HCT116 (cell line): ENCODE data around the gene PWP1. TPM values are rescaled to one million over a fixed set of nuclear protein-coding genes. Genes with fewer than 3 reads are reported as not detected.

Source experiments
- ATAC-seq: fragments of 200-7000 bp; cut with Tn5 transposase; 2 replicates; pipeline ENCODE4 v1.9.1; 2020; ENCODE audit warnings: mild to moderate bottlenecking, moderate library complexity
- BruUV-seq: library from RNA; stranded (reverse); fragments of 400-500 nt; replicated peaks from 2 replicates; lab custom pipeline; 2021; lab: Mats Ljungman, UMichigan
- CTCF ChIA-PET: fragments of 300-600 bp; sonication (Branson Sonifier 250); formaldehyde crosslinking; loops from one replicate; lab custom pipeline; 2021; ENCODE audit warnings: antibody characterized with exemption; lab: Charles Lee
- POLR2A ChIA-PET: fragments of 300-600, 350-600 bp; sonication (Branson Sonifier 250); formaldehyde crosslinking; loops from one replicate; lab custom pipeline; 2021; ENCODE audit warnings: antibody characterized with exemption; lab: Charles Lee
- RAD21 ChIA-PET, 2 experiments: fragments of 300-600 bp; sonication (Branson Sonifier 250); formaldehyde crosslinking; loops; one replicate each; lab custom pipeline; 2023; ENCODE audit warnings: low total read pairs in 2 of 2; ENCODE audit not compliant: uncharacterized antibody in 2 of 2, unreplicated experiment in 2 of 2, low non-redundant PET in 1 of 2; lab: Charles Lee
- DNase-seq: peaks from one replicate; pipeline ENCODE4 v3.0.0-alpha.2; 2010; ENCODE audit warnings: low read depth, low spot score
- H2AFZ ChIP-seq: fragments of 200-600 bp; shearing (Covaris generic), sonication (generic); 2 replicates; pipeline ENCODE4 v1.6.1; 2017; ENCODE audit warnings: low read depth, mixed run types, mixed read lengths, antibody characterized with exemption, low read length; ENCODE audit not compliant: poor library complexity, severe bottlenecking
- H3K27ac ChIP-seq: 2 replicates; pipeline ENCODE4 v1.5.1; 2012; ENCODE audit warnings: low read depth, low read length
- H3K27me3 ChIP-seq: fragments of 200-600 bp; sonication (generic); 2 replicates; pipeline ENCODE4 v1.6.1; 2016; ENCODE audit warnings: mixed run types, low read length, mixed read lengths; ENCODE audit not compliant: insufficient read depth
- H3K36me3 ChIP-seq, 2 experiments: fragments of 200-500 bp in 1 of 2; fragments of 200-600 bp in 1 of 2; sonication (Bioruptor generic) in 1 of 2; sonication (generic) in 1 of 2; 2 replicates each; pipeline versions ENCODE4 v1.5.1 to v1.6.1; 2014 to 2016; ENCODE audit warnings: low read length in 2 of 2, inconsistent platforms in 1 of 2, mixed read lengths in 1 of 2, mixed run types in 1 of 2; ENCODE audit not compliant: insufficient read depth in 2 of 2, control insufficient read depth in 1 of 2
- H3K4me1 ChIP-seq, 2 experiments: fragments of 200-600 bp in 1 of 2; sonication (generic) in 1 of 2; 2 replicates each; pipeline versions ENCODE4 v1.5.1 to v1.6.1; 2012 to 2017; ENCODE audit warnings: low read length in 2 of 2, inconsistent platforms in 1 of 2, mild to moderate bottlenecking in 1 of 2, mixed read lengths in 1 of 2, mixed run types in 1 of 2, moderate library complexity in 1 of 2; ENCODE audit not compliant: insufficient read depth in 2 of 2, control insufficient read depth in 1 of 2
- H3K4me2 ChIP-seq: fragments of 200-600 bp; sonication (generic); 2 replicates; pipeline ENCODE4 v1.6.1; 2017; ENCODE audit warnings: mixed run types, low read length, mixed read lengths
- H3K4me3 ChIP-seq, 2 experiments: fragments of 200-600 bp in 1 of 2; sonication (generic) in 1 of 2; replicated peaks in 1 of 2; 2 replicates each; pipeline ENCODE4 v1.5.1; 2011 to 2016; ENCODE audit warnings: low read length in 2 of 2, control low read depth in 1 of 2, low read depth in 1 of 2, mild to moderate bottlenecking in 1 of 2, mixed read lengths in 1 of 2, mixed run types in 1 of 2
- H3K79me2 ChIP-seq: fragments of 200-600 bp; sonication (generic); 2 replicates; pipeline ENCODE4 v1.6.1; 2017; ENCODE audit warnings: mild to moderate bottlenecking, mixed run types, low read length, moderate library complexity, mixed read lengths; ENCODE audit not compliant: insufficient read depth
- H3K9ac ChIP-seq: fragments of 200-600 bp; sonication (generic); 2 replicates; pipeline ENCODE4 v1.6.1; 2016; ENCODE audit warnings: low read length, mixed read lengths
- H3K9me2 ChIP-seq: fragments of 200-600 bp; sonication (generic), shearing (Covaris generic); 2 replicates; pipeline ENCODE4 v1.6.1; 2017; ENCODE audit warnings: mixed run types, mild to moderate bottlenecking, moderate library complexity; ENCODE audit not compliant: insufficient read depth
- H3K9me3 ChIP-seq, 2 experiments: fragments of 200-500 bp in 1 of 2; fragments of 200-600 bp in 1 of 2; sonication (Bioruptor generic) in 1 of 2; sonication (generic) in 1 of 2; 2 replicates each; pipeline ENCODE4 v1.6.1; 2014 to 2017; ENCODE audit warnings: low read length in 2 of 2, mixed read lengths in 2 of 2, inconsistent platforms in 1 of 2, low read depth in 1 of 2, mild to moderate bottlenecking in 1 of 2, mixed run types in 1 of 2, moderate library complexity in 1 of 2; ENCODE audit not compliant: control insufficient read depth in 1 of 2, insufficient read depth in 1 of 2
- H4K20me1 ChIP-seq: fragments of 200-600 bp; sonication (generic), shearing (Covaris generic); 2 replicates; pipeline ENCODE4 v1.6.1; 2017; ENCODE audit warnings: mixed run types, mild to moderate bottlenecking, moderate library complexity; ENCODE audit not compliant: insufficient read depth
- ATF3 ChIP-seq: IDR thresholded peaks from 2 replicates; pipeline ENCODE4 v1.6.1; 2012
- CBX3 ChIP-seq: IDR thresholded peaks from 2 replicates; pipeline ENCODE4 v1.6.1; 2012; ENCODE audit warnings: low read depth
- ELF1 ChIP-seq: IDR thresholded peaks from 2 replicates; pipeline ENCODE4 v1.6.1; 2012; ENCODE audit warnings: low read depth, borderline replicate concordance
- EZH2 ChIP-seq: fragments of 200-600 bp; sonication (generic); IDR thresholded peaks from 2 replicates; pipeline ENCODE4 v1.6.1; 2017; ENCODE audit warnings: antibody characterized with exemption, mixed run types
- EZH2phosphoT487 ChIP-seq: fragments of 200-600 bp; IDR thresholded peaks from 2 replicates; pipeline ENCODE4 v1.6.1; 2018; ENCODE audit warnings: antibody characterized with exemption, borderline replicate concordance
- FOSL1 ChIP-seq: IDR thresholded peaks from 2 replicates; pipeline ENCODE4 v1.6.1; 2012; ENCODE audit warnings: low read depth
- MAX ChIP-seq: IDR thresholded peaks from 2 replicates; pipeline ENCODE4 v1.6.1; 2012
- POLR2A ChIP-seq: IDR thresholded peaks from 2 replicates; pipeline ENCODE4 v1.7.0; 2011; ENCODE audit warnings: borderline replicate concordance; ENCODE audit not compliant: insufficient read depth, insufficient read length; ENCODE audit errors: extremely low read depth
- RAD21 ChIP-seq: IDR thresholded peaks from 2 replicates; pipeline ENCODE4 v1.6.1; 2012; ENCODE audit warnings: low read depth, mild to moderate bottlenecking
- REST ChIP-seq: IDR thresholded peaks from 2 replicates; pipeline ENCODE4 v1.6.1; 2012; ENCODE audit warnings: low read depth
- SIN3A ChIP-seq: IDR thresholded peaks from 2 replicates; pipeline ENCODE4 v1.6.1; 2012; ENCODE audit warnings: low read depth
- SP1 ChIP-seq: IDR thresholded peaks from 2 replicates; pipeline ENCODE4 v1.6.1; 2012; ENCODE audit warnings: low read depth
- SRF ChIP-seq: IDR thresholded peaks from 2 replicates; pipeline ENCODE4 v1.6.1; 2012; ENCODE audit warnings: low read depth
- YY1 ChIP-seq: IDR thresholded peaks from 2 replicates; pipeline ENCODE4 v1.6.1; 2011; ENCODE audit warnings: low read length, low read depth, moderate library complexity, mild to moderate bottlenecking; ENCODE audit not compliant: insufficient replicate concordance; ENCODE audit errors: extremely low read depth
- ZNF274 ChIP-seq: fragments of 200-500 bp; sonication (Bioruptor generic); IDR thresholded peaks from 2 replicates; pipeline ENCODE4 v1.6.1; 2014; ENCODE audit warnings: mild to moderate bottlenecking, low read depth, low read length, inconsistent platforms
- intact Hi-C: fragments of 100-400 bp; cut with micrococcal nuclease; formaldehyde crosslinking; loops from 2 replicates; pipeline ENCODE4 v1.10.0; 2022
- total RNA-seq: library from RNA; stranded (reverse); gene quantifications from one replicate; pipeline ENCODE4 v1.2.1, GENCODE V29; 2021; ENCODE audit not compliant: unreplicated experiment

Gene PWP1
- total RNA-seq, 1 experiment from 2014 or later: 48.2 TPM

- ChIA-PET CTCF (interaction anchor here (1.2 kb wide), 1 partner anchor 19 kb away, joined by 9 read pairs; no protein-coding TSS in a partner anchor), RAD21 (no interaction called here)
- Histone ChIP-seq H3K9me2 (no peaks in the 10 kb centered on the region), H3K4me3 (no peak overlapping the region), H3K79me2 (no peaks in the 10 kb centered on the region), H2AFZ (no peak overlapping the region)
- intact Hi-C loops: no loop called here
- ATAC-seq (no peak), DNase-seq (no peak)
- BruUV-seq: no TSS peak
- TF ChIP-seq EZH2 (no peak), ZNF274 (no peak), SIN3A (no peak), CBX3 (no peak), FOSL1 (no peak), YY1 (no peak), RAD21 (no peak), SRF (no peak), ELF1 (no peak)
- TF ChIP-seq, all 23 proteins: peak for 0
- Histone ChIP-seq H3K4me1 (no peaks in the 10 kb centered on the region), H3K27ac (no peak overlapping the region), H3K4me2 (no peak overlapping the region), H3K27me3 (no peaks in the 10 kb centered on the region), H3K36me3 (no peaks in the 10 kb centered on the region), H3K9ac (no peak overlapping the region), H4K20me1 (no peaks in the 10 kb centered on the region), H3K9me3 (no peaks in the 10 kb centered on the region)
- POLR2A ChIA-PET: no interaction called here
These were observed 28.5 kb upstream of the PWP1 start for GRCh38 chr12:107657133-107657532.

GRCh38 chr12:107657621-107658020, 28.0 kb upstream of the PWP1 start:
- BruUV-seq: no TSS peak
- no peak overlapping the region for H3K4me2 ChIP-seq

More at GRCh38 chr12:107657621-107658020, 28.0 kb upstream of the PWP1 start:
- Histone ChIP-seq H3K27ac (no peak overlapping the region), H4K20me1 (no peaks in the 10 kb centered on the region), H3K36me3 (no peaks in the 10 kb centered on the region), H3K27me3 (no peaks in the 10 kb centered on the region), H3K9ac (no peak overlapping the region), H2AFZ (no peak overlapping the region), H3K79me2 (no peaks in the 10 kb centered on the region), H3K4me1 (no peaks in the 10 kb centered on the region), H3K4me3 (no peak overlapping the region), H3K9me2 (no peaks in the 10 kb centered on the region), H3K9me3 (no peaks in the 10 kb centered on the region)
- ChIA-PET RAD21 (no interaction called here), CTCF (interaction anchor here (1.6 kb wide), 1 partner anchor 14 kb away, joined by 4 read pairs; no protein-coding TSS in a partner anchor), POLR2A (no interaction called here)
- intact Hi-C loops: no loop called here
- no peak for TF ChIP-seq CBX3
- no peak for TF ChIP-seq EZH2phosphoT487
- TF ChIP-seq MAX: no peak
- TF ChIP-seq YY1: no peak
- no peak for TF ChIP-seq SIN3A
- no peak for TF ChIP-seq RAD21
- TF ChIP-seq POLR2A: no peak
- TF ChIP-seq REST: no peak
- no peak for TF ChIP-seq ATF3
- no peak for TF ChIP-seq SP1
- no peak for TF ChIP-seq ELF1
- no peak for TF ChIP-seq FOSL1
- DNase-seq (no peak), ATAC-seq (no peak)
